GM23338 (cell line): ENCODE results near the gene WNT5A. TPM values are rescaled to one million over a fixed set of nuclear protein-coding genes. Genes with fewer than 3 reads are reported as not detected.

Experiments
- ATAC-seq: fragments of 200-7000 bp; cut with Tn5 transposase; 3 replicates; pipeline ENCODE4 v1.9.1; 2020
- DNase-seq: peaks from one replicate; pipeline ENCODE4 v3.0.0-alpha.2; 2015; ENCODE audit warnings: low spot score
- H2AFZ ChIP-seq: fragments of 200-600 bp; sonication (generic); 2 replicates; pipeline ENCODE4 v1.8.0; 2016; ENCODE audit warnings: antibody characterized with exemption, mild to moderate bottlenecking, moderate library complexity
- H3F3A ChIP-seq: fragments of 200-600 bp; sonication (generic); replicated peaks from 2 replicates; pipeline ENCODE4 v1.8.0; 2017; ENCODE audit warnings: antibody characterized with exemption, mixed run types, low read depth
- H3K27ac ChIP-seq: fragments of 200-600 bp; sonication (generic); 2 replicates; pipeline ENCODE4 v1.6.1; 2016; ENCODE audit warnings: low read depth
- H3K27me3 ChIP-seq: fragments of 200-600 bp; sonication (generic); 2 replicates; pipeline ENCODE4 v1.8.0; 2016; ENCODE audit warnings: mild to moderate bottlenecking, mixed run types, moderate library complexity; ENCODE audit not compliant: insufficient read depth
- H3K36me3 ChIP-seq: fragments of 200-600 bp; sonication (generic); 2 replicates; pipeline ENCODE4 v1.8.0; 2016; ENCODE audit warnings: mild to moderate bottlenecking; ENCODE audit not compliant: insufficient read depth
- H3K4me1 ChIP-seq: fragments of 200-600 bp; sonication (generic); 2 replicates; pipeline ENCODE4 v1.8.0; 2016; ENCODE audit warnings: mild to moderate bottlenecking, moderate library complexity; ENCODE audit not compliant: insufficient read depth
- H3K4me2 ChIP-seq: fragments of 200-600 bp; sonication (generic); 2 replicates; pipeline ENCODE4 v1.7.1; 2017; ENCODE audit warnings: mixed run types
- H3K4me3 ChIP-seq: fragments of 200-600 bp; sonication (generic); 2 replicates; pipeline ENCODE4 v1.6.1; 2016; ENCODE audit warnings: mixed run types
- H3K79me2 ChIP-seq: fragments of 200-600 bp; sonication (generic); replicated peaks from 2 replicates; pipeline ENCODE4 v1.8.0; 2017; ENCODE audit warnings: mild to moderate bottlenecking; ENCODE audit not compliant: insufficient read depth
- H3K9me2 ChIP-seq: fragments of 200-600 bp; sonication (generic); 2 replicates; pipeline ENCODE4 v1.8.0; 2017; ENCODE audit not compliant: insufficient read depth
- H4K20me1 ChIP-seq: fragments of 200-600 bp; sonication (generic); replicated peaks from 2 replicates; pipeline ENCODE4 v1.8.0; 2017; ENCODE audit warnings: mild to moderate bottlenecking; ENCODE audit not compliant: insufficient read depth
- H3K27ac Mint-ChIP-seq: 2 replicates; pipeline ENCODE4 v1.8.0; 2020; ENCODE audit warnings: inconsistent platforms, mild to moderate bottlenecking, moderate library complexity, mixed read lengths
- H3K27me3 Mint-ChIP-seq: 3 replicates; pipeline ENCODE4 v1.8.0; 2022; ENCODE audit warnings: low read depth, mild to moderate bottlenecking, moderate library complexity, mixed read lengths, inconsistent platforms; ENCODE audit not compliant: insufficient read depth, poor library complexity
- H3K36me3 Mint-ChIP-seq: 3 replicates; pipeline ENCODE4 v1.8.0; 2021; ENCODE audit warnings: low read depth, mild to moderate bottlenecking, inconsistent platforms, moderate library complexity, mixed read lengths
- H3K4me1 Mint-ChIP-seq: 3 replicates; pipeline ENCODE4 v1.8.0; 2020; ENCODE audit warnings: mild to moderate bottlenecking, inconsistent platforms, mixed read lengths
- H3K4me3 Mint-ChIP-seq: 3 replicates; pipeline ENCODE4 v1.8.0; 2021; ENCODE audit warnings: moderate library complexity, mild to moderate bottlenecking, inconsistent platforms, mixed read lengths
- H3K9me3 Mint-ChIP-seq: 3 replicates; pipeline ENCODE4 v1.8.0; 2020; ENCODE audit warnings: moderate library complexity, mild to moderate bottlenecking, inconsistent platforms, mixed read lengths
- CREB1 ChIP-seq: fragments of 250-450 bp; sonication (Bioruptor Pico); IDR thresholded peaks from 2 replicates; pipeline ENCODE4 v1.5.0; 2020; ENCODE audit warnings: low read depth, mild to moderate bottlenecking, moderate library complexity
- CTCF ChIP-seq, 2 experiments: fragments of 200-600 bp in 1 of 2; sonication (generic) in 1 of 2; conservative IDR thresholded peaks; 2 replicates each; pipeline versions ENCODE4 v1.5.1 to v1.6.1; 2016 to 2017; ENCODE audit warnings: antibody characterized with exemption in 2 of 2, low read depth in 2 of 2, mild to moderate bottlenecking in 2 of 2, moderate library complexity in 1 of 2
- EZH2 ChIP-seq: fragments of 200-600 bp; sonication (generic); IDR thresholded peaks from one replicate; pipeline ENCODE4 v1.8.0; 2017; ENCODE audit warnings: antibody characterized with exemption, mild to moderate bottlenecking, low read depth; ENCODE audit not compliant: unreplicated experiment
- EZH2phosphoT487 ChIP-seq: fragments of 200-600 bp; sonication (generic); IDR thresholded peaks from one replicate; pipeline ENCODE4 v1.8.1; 2018; ENCODE audit warnings: antibody characterized with exemption; ENCODE audit not compliant: unreplicated experiment
- JUNB ChIP-seq: IDR thresholded peaks from one replicate; pipeline ENCODE4 v1.6.1; 2016; ENCODE audit warnings: antibody characterized with exemption; ENCODE audit not compliant: unreplicated experiment
- NANOG ChIP-seq: IDR thresholded peaks from 2 replicates; pipeline ENCODE4 v1.6.1; 2016; ENCODE audit warnings: antibody characterized with exemption, borderline replicate concordance
- POLR2AphosphoS5 ChIP-seq: IDR thresholded peaks from 2 replicates; pipeline ENCODE4 v1.6.1; 2016; ENCODE audit warnings: antibody characterized with exemption, low read depth
- STAT1 ChIP-seq: IDR thresholded peaks from one replicate; pipeline ENCODE4 v1.6.1; 2016; ENCODE audit warnings: antibody characterized with exemption; ENCODE audit not compliant: unreplicated experiment
- ZNF114 ChIP-seq: fragments of 250-450 bp; sonication (Bioruptor Pico); IDR thresholded peaks from 2 replicates; pipeline ENCODE4 v1.5.0; 2020; ENCODE audit warnings: mild to moderate bottlenecking, moderate library complexity
- ZNF331 ChIP-seq: fragments of 250-450 bp; sonication (Bioruptor Pico); IDR thresholded peaks from 2 replicates; pipeline ENCODE4 v1.5.0; 2020; ENCODE audit warnings: low read depth, mild to moderate bottlenecking, moderate library complexity
- ZNF462 ChIP-seq: fragments of 250-450 bp; sonication (Bioruptor Pico); IDR thresholded peaks from 2 replicates; pipeline ENCODE4 v1.5.0; 2020; ENCODE audit warnings: mild to moderate bottlenecking, moderate library complexity
- polyA plus RNA-seq: library from polyadenylated mRNA; unstranded; fragments of >200 nt; fragmentation: Nextera tagmentation; extraction: Ambion mirVana; gene quantifications from 2 replicates; pipeline ENCODE4 v1.2.1, GENCODE V29; 2016
- total RNA-seq: library from RNA; depleted of rRNA; stranded (reverse); fragments of >200 nt; shearing (Covaris generic); gene quantifications from 2 replicates; pipeline ENCODE4 v1.2.3, GENCODE V29; 2014
- TF ChIP-seq, protein P1 (sequence below): IDR thresholded peaks from 2 replicates; pipeline ENCODE4 v1.6.1; 2016; ENCODE audit warnings: antibody characterized with exemption
- TF ChIP-seq, protein P2 (sequence below): IDR thresholded peaks from one replicate; pipeline ENCODE4 v1.6.1; 2018; ENCODE audit warnings: antibody characterized with exemption; ENCODE audit not compliant: unreplicated experiment

The WNT5A gene
- total and polyA plus RNA-seq, 2 experiments from 2014 or later, result 0.53 to 4.0 TPM

DNA sequence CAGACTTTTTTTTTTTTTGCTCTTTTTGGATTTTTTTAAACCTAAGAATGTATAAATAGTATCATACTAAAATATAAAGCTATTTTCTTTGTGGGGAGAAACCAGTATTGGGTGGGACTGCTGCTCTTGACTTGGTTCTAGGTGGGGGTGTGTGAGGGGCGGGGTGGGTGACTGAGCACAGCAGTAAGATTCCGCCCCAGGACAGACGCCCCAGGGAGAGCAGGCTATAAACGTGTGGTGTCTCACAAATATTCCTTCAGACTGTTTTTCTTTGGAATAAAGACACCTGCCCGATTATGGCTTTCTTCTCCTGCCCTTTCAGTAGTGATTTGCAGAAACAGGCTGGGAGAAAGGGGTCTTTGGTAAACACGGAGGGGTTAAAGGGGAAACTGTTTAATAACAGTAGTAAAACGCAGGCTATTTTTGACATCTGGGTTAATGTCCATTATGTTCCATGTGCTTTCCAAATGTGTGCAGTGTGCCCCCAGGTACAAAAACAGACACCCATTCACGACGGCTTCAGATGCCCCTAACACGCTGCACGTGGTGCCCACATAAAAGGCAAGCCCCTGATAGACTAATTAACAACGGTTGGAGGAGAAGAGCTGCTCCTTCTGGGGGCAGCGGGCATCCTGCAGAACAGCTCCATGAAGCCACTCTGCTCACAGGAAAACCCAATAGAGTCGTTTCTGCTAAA, 28.6 kb upstream of the WNT5A start:
- H3K9me2 ChIP-seq, result 0 out of 2 replicates have a peak, but pooled peaks cover 5% of the 10 kb centered on the region
- Mint-ChIP-seq H3K27ac (no peak overlapping the region), H3K9me3 (no peaks in the 10 kb centered on the region), H3K4me3 (no peak overlapping the region), H3K27me3 (peaks cover 5% of the 10 kb centered on the region), H3K36me3 (no peaks in the 10 kb centered on the region), H3K4me1 (peaks cover 51% of the 10 kb centered on the region)
- no peaks in the 10 kb centered on the region for H3K36me3 ChIP-seq
- H3F3A ChIP-seq, result no peaks in the 10 kb centered on the region
- DNase-seq, result no peak
- no peaks in the 10 kb centered on the region for H3K79me2 ChIP-seq
- ATAC-seq, result no peak
- no peaks in the 10 kb centered on the region for H3K27me3 ChIP-seq
- no peak overlapping the region for H3K4me2 ChIP-seq
- H3K4me1 ChIP-seq, result peaks cover 33% of the 10 kb centered on the region
- H3K4me3 ChIP-seq, result no peak overlapping the region
- H3K27ac ChIP-seq, result no peak overlapping the region
- no peaks in the 10 kb centered on the region for H4K20me1 ChIP-seq
- no peak overlapping the region for H2AFZ ChIP-seq
- TF ChIP-seq ZNF462 (CRISPR knock-in tag), result no peak
- TF ChIP-seq JUNB, result no peak
- no peak for TF ChIP-seq ZNF331
- TF ChIP-seq STAT1, result no peak
- TF ChIP-seq CTCF (conservative IDR thresholded peaks at IDR 0.05; ENCODE audit: low read depth in 2 of 2), result no peak
- TF ChIP-seq, protein P1, sequence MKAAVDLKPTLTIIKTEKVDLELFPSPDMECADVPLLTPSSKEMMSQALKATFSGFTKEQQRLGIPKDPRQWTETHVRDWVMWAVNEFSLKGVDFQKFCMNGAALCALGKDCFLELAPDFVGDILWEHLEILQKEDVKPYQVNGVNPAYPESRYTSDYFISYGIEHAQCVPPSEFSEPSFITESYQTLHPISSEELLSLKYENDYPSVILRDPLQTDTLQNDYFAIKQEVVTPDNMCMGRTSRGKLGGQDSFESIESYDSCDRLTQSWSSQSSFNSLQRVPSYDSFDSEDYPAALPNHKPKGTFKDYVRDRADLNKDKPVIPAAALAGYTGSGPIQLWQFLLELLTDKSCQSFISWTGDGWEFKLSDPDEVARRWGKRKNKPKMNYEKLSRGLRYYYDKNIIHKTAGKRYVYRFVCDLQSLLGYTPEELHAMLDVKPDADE, result no peak
- TF ChIP-seq, protein P2, sequence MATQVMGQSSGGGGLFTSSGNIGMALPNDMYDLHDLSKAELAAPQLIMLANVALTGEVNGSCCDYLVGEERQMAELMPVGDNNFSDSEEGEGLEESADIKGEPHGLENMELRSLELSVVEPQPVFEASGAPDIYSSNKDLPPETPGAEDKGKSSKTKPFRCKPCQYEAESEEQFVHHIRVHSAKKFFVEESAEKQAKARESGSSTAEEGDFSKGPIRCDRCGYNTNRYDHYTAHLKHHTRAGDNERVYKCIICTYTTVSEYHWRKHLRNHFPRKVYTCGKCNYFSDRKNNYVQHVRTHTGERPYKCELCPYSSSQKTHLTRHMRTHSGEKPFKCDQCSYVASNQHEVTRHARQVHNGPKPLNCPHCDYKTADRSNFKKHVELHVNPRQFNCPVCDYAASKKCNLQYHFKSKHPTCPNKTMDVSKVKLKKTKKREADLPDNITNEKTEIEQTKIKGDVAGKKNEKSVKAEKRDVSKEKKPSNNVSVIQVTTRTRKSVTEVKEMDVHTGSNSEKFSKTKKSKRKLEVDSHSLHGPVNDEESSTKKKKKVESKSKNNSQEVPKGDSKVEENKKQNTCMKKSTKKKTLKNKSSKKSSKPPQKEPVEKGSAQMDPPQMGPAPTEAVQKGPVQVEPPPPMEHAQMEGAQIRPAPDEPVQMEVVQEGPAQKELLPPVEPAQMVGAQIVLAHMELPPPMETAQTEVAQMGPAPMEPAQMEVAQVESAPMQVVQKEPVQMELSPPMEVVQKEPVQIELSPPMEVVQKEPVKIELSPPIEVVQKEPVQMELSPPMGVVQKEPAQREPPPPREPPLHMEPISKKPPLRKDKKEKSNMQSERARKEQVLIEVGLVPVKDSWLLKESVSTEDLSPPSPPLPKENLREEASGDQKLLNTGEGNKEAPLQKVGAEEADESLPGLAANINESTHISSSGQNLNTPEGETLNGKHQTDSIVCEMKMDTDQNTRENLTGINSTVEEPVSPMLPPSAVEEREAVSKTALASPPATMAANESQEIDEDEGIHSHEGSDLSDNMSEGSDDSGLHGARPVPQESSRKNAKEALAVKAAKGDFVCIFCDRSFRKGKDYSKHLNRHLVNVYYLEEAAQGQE, result no peak
- no peak for TF ChIP-seq POLR2AphosphoS5
- TF ChIP-seq ZNF114 (CRISPR knock-in tag), result no peak
- no peak for TF ChIP-seq EZH2phosphoT487
- no peak for TF ChIP-seq CREB1 (CRISPR knock-in tag)
- no peak for TF ChIP-seq EZH2
- TF ChIP-seq NANOG, result no peak
